GM10847 (cell line): ENCODE data around the gene RAB11A.

ENCODE experiments used
- POLR2A ChIP-seq: IDR thresholded peaks from 2 replicates; pipeline ENCODE4 v1.6.1; 2011; ENCODE audit not compliant: insufficient read length; ENCODE audit errors: extremely low read depth

Gene RAB11A

DNA sequence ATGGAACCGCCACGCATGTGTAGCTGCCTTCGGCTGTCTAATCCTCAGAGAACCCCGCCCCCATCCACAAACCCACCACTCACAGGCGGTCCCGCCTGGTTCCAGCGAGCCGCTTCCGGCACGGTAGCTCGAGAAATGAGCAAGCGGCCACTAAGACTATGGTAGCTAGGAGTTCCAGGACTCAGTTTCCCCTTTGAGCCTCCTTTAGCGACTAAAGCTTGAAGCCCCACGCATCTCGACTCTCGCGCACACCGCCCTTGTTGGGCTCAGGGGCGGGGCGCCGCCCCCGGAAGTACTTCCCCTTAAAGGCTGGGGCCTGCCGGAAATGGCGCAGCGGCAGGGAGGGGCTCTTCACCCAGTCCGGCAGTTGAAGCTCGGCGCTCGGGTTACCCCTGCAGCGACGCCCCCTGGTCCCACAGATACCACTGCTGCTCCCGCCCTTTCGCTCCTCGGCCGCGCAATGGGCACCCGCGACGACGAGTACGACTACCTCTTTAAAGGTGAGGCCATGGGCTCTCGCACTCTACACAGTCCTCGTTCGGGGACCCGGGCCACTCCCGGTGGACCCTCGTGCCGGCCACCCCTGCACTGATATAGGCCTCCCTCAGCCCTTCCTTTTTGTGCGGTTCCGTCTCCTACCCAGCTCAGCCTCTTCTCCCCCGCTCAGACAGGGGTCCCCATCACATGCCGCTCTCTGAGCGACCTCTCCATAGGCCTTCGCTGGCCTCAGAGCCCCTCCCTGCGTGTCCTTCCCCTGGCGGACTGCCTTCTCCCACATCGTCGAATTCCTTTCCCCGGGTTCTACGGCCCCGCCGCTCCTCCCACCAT lies at the start of gene RAB11A:
Gene RAB11A (plus strand): TSS at position 366 of the 828 bp plus-strand sequence. CDS start 95 bp downstream, at position 461.
- TF ChIP-seq POLR2A, result peak; percentile 94

DNA sequence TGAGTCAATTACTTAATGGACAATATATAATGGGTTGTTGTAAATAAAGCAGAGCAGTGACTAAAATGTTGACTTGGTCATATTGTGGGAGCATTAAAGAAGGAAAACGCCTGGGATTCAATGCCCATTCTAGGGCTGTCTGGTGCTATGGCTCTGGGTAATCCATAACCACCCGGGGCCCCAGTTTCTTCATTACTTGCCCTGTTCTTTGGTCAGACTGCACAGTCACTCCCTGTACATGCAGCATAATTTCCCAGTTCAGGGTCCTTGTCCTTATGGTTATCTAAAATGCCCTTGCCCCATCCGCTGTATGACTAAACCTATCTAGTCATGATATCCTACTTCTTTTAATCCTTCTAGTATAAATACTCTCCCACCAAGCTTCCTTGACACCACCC lies 49.7 kb upstream of the RAB11A start:
- TF ChIP-seq POLR2A, result no peak

DNA sequence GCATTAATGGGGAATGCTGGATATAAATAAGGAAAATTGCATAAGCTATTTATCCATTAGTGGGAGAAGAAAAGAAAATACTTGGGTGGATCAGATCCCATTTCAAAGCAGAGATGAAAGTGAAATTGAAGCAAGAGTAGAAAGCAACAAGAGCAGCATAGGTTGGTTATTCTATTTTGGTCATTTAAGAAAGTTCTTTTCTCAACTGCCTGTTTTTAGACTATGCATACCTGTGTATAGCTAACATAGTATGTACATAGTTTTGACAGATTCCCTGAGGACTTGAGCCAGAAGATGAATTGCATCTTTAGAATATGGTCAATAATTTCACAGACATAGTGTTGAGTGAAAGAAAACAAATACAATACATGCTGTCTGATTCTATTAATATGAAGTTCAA lies 48.2 kb upstream of the RAB11A start:
- no peak for TF ChIP-seq POLR2A

GRCh38 chr15:65822316-65822715 lies 47.0 kb upstream of the RAB11A start:
- no peak for TF ChIP-seq POLR2A

- no peak for TF ChIP-seq POLR2A
Measured at GRCh38 chr15:65824031-65824743, 45.1 kb upstream of the RAB11A start.

DNA sequence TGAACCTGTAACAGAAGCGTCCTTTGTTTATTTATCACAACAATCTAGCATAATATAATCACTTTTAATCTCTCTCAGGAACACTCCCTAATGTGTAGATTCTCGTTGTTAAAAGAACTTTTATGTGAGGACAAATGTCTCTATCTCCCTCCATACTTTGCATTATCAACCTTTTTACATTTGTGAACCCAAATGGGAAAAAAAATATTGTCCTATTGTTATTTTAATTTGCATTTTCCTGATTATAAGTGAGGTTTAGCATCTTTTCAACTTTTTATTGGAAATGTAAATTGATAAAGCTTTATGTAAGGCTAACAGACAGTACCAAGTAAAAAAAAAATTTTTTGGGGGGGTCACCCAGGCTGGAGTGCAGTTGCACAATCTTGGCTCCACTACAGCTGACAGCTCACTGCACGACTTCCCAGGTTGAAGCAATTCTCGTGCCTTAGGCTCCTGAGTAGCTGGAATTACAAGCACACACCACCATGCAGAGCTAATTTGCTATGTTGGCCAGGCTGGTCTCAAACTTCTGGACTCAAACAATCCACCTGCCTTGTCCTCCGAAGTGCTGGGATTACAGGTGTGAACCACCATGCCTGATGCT lies 44.2 kb upstream of the RAB11A start:
- no peak for TF ChIP-seq POLR2A

GRCh38 chr15:65827065-65827464 lies 42.2 kb upstream of the RAB11A start:
- no peak for TF ChIP-seq POLR2A

DNA sequence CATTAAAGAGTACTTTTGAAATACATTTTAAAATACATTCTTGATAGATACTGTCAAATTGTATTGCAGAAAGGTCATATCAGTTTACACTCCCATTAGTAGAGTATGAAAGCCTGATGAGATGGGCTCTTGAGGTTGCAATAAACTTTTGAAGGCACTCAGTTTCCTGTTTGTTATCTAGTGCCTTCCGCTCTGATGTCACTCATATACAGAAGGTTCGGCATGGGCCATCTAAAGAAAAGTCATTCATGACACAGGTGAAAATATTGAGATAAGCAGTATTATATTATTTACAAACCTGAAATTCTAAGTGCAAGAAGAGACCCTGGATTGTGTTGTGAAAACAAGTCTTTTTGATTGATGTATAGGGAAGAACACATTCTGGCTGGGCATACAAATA lies 40.7 kb upstream of the RAB11A start:
- TF ChIP-seq POLR2A, result no peak

GRCh38 chr15:65829130-65829764 lies 40.0 kb upstream of the RAB11A start:
- no peak for TF ChIP-seq POLR2A

DNA sequence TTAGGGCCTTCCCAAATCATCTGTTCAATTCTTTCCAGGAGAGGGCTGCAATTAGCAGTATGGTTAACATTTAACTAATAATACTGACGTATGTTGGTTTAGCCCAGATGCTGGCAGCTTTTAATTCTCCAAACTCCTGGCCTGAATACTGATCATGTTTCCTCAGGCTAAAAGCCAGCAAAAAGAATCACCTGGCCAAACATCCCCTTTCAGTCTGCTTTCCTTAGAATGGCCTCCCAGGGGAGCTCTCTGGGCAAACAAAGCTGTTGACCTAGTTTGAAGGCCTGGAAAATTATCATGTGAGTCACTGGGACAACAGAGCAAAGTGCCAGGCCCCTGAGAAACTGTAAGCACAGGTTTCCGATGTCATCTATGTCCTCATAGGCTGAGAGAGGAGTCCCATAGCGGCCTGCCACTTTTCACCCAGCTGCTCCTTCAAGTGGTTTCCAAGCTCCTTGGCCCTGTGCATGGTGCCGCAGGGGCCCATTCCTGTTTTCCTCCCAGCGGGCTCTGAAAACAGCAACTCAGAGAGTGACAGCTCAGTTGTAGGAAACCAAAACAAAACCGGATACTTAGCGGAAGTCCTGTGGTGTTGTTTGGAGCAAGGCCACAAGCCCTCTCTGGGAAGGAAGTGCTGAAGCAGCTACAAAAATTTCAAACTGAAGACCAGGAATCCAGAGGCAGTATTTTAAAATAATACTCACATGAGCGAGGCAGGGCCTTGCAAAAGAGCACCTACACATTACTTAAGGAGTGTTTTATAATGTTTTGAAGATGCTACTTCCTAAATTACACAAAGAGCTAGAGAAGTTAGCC lies 36.5 kb upstream of the RAB11A start:
- no peak for TF ChIP-seq POLR2A

GRCh38 chr15:65833501-65834205 lies 35.6 kb upstream of the RAB11A start:
- no peak for TF ChIP-seq POLR2A

DNA sequence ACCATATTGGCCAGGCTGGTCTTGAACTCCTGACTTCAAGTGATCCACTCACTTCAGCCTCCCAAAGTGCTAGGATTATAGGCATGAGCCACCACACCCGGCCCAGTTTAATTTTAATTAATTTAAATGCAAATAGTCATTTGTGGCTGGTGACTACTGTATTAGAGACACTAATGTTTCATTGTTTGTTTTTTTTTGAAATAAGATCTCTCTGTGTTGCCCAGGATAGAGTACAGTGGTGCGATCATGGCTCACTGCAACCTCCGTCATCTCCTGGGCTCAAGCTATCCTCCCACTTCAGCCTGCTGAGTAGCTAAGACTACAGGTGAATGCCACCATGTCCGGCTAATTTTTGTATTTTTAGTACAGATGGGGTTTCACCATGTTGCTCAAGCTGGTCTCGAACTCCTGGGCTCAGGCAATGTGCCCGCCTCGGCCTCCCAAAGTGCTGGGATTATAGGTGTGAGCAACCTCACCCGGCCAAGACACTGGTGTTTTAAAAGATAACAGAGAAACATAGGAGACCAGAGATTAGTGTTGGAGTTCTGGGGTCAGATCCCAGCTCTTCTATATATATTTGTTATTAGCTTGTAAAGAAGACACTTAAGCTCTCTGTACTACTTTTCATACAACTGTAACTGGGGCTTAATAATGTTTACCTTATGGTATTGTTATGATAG lies 34.5 kb upstream of the RAB11A start:
- TF ChIP-seq POLR2A, result no peak

DNA sequence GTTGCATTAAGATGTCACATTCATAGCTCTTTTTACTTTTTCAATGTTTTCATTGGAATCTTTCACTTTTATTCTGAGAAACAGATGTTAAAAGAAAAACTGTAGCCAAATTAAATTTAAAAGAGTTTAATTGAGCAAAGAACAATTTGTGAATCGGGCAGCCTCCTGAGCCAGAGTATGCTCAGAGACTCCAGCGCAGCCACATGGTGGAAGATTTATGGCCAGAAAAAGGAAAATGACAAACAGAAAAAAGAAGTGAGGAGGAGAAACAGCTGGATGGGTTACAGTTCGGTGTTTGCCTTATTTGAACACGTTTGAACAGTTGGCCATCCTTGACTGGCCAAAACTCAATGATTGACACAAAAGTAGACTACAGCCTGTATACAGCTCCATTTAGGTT lies 33.8 kb upstream of the RAB11A start:
- no peak for TF ChIP-seq POLR2A

- no peak for TF ChIP-seq POLR2A
Measured at GRCh38 chr15:65836665-65837064, 32.6 kb upstream of the RAB11A start.
